Spleen (tissue), 7 donors: ENCODE results near the gene PCYT1A.

ENCODE experiments used
- CTCF ChIP-seq, 11 experiments: fragments of 200-600 bp in 7 of 11; fragments of 450-650 bp in 4 of 11; sonication (generic) in 4 of 11; IDR thresholded peaks in 8 of 11; conservative IDR thresholded peaks in 3 of 11; 1 replicate in 7 of 11; 2 replicates in 4 of 11; pipeline versions ENCODE4 v1.4.0 to v1.8.0; 2016 to 2021; ENCODE audit warnings: antibody characterized with exemption in 11 of 11, inconsistent platforms in 4 of 11, mild to moderate bottlenecking in 1 of 11
- POLR2A ChIP-seq, 3 donors: fragments of 450-650 bp; IDR thresholded peaks; one replicate each; pipeline ENCODE4 v1.5.1; 2017; ENCODE audit warnings: antibody characterized with exemption in 3 of 3, mild to moderate bottlenecking in 1 of 3
- donor health status: DM: no; HTN: no; CAD: no; lungs with moderate emphysema.
- donor health status: DM: no; HTN: no; CAD: no.
- donor health status: DM: no; HTN: no; CAD: no.

- no peak for TF ChIP-seq CTCF (IDR thresholded peaks at IDR 0.05 in 8 of 11, conservative IDR thresholded peaks at IDR 0.05 in 3 of 11)
- no peak for TF ChIP-seq POLR2A (IDR thresholded peaks at IDR 0.05)
These were observed 64.5 kb downstream of the PCYT1A start for GRCh38 chr3:196222876-196223595.
